HG03354 (cell line): ENCODE data around the gene IMP3.
"Not testable (repeated sequence)": the region's sequence is repeated elsewhere in the genome, so short reads cannot be mapped to it uniquely, and the experiment has no call there.

Experiments used
- ATAC-seq: cut with Tn5 transposase; IDR thresholded peaks from one replicate; pipeline ENCODE4 v1.9.1; 2021; ENCODE audit warnings: mild to moderate bottlenecking; ENCODE audit not compliant: unreplicated experiment, poor library complexity, severe bottlenecking

The IMP3 gene, protein sequence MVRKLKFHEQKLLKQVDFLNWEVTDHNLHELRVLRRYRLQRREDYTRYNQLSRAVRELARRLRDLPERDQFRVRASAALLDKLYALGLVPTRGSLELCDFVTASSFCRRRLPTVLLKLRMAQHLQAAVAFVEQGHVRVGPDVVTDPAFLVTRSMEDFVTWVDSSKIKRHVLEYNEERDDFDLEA

DNA sequence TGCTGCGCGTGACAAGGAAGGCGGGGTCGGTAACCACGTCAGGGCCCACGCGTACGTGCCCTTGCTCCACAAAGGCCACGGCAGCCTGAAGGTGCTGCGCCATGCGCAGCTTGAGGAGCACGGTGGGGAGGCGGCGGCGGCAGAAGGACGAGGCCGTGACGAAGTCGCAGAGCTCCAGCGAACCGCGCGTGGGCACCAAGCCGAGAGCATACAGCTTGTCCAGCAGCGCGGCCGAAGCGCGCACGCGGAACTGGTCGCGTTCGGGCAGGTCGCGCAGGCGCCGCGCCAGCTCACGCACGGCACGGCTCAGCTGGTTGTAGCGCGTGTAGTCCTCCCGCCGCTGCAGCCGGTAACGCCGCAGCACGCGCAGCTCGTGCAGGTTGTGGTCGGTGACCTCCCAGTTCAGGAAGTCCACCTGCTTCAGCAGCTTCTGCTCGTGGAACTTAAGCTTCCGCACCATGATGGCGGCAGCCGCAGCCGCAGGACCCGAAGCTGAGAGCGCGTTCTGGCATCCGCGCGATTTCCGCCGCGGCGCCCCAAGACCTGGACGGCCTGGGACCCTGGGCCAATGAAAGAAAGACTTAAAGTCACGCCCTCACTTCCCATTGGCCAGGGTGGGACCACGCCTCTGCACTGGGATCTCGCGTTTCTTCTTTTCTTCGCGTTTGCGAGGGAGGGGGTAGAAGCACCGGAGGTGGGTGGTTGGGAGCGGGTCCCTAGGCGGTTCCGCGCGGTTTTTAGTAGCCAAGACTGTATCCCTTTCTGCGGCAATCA is at the start of gene IMP3:
TSS of gene IMP3 (minus strand) at position 516 of the 774 bp plus-strand sequence. CDS start at position 460, 56 bp downstream.
- peak; percentile 90 for ATAC-seq

DNA sequence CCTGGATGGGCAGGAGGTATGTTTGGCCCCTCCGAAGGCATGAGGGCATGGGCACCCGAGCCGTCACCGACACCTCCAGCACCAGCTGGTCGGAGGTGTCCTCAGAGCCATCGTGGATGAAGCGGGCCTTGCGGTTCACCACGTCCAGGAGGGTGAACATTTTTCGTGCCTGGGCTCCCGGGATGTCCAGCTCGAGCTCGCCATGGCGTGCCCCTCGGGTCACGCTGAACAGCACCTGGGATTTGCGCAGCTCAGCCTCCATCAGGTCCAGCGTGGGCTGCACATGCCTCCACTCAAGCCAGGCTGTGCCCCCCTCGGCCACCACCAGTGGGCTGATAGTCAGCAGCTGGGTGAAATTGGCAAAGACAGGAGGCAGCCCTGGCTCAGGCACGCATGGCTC is 49.4 kb upstream of the IMP3 start:
- ATAC-seq = not testable (repeated sequence)

DNA sequence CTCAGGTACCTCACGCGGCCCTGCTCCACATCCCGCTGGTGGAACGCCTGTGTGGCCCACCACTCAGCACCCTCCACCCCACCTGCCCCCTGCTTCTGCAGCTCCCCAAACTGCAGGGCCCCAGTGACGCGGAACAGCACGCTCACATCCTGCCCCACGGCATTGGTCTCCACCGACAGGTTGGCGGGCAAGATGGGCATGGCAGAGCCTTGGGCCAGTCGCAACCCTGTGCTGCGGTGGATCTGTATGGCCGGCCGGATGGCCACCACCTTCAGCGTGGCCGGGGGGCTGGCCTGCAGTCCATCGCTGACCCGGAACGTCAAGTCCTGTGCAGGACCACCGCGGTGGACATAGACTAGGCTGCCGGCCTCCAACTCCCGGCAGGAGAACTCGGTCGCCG is 48.8 kb upstream of the IMP3 start:
- ATAC-seq = no peak

DNA sequence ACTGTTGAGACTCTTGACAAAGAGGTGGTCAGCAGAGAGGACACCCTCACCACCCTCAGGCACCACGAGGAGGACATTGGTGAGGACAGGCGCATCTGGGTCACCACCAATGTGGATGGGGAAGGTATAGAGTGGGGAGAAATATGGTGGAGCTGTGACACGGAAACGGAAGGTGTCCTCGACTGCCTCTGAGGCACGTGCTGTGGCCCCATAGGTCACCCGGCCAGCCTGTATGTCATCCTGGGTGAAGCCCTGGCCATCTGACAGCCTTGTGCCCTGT is 48.2 kb upstream of the IMP3 start:
- no peak for ATAC-seq

DNA sequence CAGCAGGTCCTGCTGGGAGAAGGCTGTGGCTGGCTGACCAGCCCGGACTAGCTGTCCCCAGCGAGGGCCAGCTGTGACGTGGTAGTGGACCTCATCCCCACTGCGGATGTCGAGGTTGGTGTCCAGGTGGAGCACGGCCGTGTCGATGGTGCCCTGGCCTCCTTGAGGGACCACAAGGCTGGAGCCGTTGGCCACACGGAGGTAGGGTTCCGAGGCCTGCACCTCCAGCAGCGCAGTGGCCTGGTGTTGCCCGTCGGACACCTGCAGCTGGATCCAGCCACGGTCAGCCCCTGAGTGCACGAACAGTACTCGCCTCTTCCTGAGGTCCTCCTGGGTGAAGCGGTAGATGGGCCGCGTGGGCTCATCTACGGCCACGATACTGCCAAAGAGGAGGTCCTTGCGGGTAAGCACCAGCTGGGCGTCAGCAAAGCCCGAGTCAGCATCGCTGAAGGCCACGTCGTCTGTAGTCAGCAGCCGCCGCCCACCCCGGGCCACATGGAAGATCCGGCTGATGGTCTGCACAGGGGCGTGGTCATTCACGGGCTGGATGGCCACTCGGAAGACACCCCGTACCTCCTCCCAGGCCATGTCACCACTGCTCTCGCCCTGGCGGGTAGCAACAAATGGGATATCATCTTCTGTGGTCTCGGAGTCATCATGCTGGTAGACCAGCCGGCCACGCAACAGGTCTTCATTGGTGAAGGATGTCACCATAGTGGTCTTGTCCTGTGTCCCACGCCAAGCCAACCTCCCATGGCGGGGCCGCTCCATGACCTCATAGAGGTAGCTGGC is 47.7 kb upstream of the IMP3 start:
- no peak for ATAC-seq

DNA sequence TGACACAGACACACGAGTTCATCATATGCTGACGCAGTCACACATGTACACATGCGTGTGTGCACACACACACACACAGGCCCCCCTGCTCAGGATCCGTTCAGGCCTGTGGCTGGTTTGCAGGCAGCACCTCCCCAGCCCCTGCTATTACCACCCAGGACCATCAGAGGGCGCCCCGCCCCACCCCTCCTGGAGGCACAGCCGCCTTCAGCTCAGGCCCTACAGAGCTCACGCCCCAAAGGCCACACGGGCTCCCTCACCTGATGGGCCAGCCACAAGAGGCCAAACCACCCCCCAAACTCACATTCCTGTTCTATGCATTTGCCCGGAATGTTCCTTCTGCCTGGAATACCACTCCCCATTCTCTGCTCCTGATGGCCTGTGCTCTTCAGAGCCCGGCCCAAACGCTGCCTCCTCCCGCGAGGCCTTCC is 46.2 kb upstream of the IMP3 start:
- peak; percentile 77 for ATAC-seq

DNA sequence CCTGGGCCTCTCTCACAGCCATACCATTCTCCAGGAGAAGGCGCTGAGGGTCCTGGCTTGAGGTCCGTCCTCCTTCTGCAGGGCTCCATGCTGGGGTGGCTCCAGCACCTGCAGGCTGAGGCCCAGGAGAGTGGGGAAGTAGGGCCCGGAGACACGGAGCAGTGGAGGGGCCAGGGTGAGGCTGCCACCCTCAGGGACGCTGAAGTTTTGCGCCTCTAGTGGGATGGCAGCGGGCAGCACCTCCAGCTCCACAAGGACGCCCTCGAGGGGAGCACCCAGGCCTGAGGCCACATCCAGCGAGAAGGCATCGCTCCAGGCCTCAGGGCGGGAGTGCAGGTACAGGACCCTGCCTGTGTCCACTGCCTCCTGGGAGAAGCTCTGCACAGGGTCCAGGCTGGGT is 45.2 kb upstream of the IMP3 start:
- no peak for ATAC-seq

DNA sequence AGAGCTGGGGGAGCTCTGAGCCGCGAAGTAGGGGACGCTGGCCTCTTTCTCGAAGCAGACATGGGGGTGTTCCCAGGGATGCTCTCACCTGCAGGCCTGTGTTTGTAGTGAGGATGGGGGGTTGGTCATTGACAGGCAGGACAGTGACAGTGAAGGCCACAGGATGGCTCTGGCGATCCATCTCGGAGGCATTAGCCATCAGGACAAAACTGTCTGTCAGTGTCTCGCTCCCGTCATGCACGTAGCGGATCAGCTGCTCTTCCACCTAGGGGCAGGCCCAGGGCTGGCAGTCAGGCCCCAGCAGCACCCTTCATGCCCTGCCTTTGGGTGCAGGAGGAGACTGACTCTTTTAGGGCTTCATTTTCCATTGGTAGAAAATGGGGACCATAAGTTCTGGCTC is 44.6 kb upstream of the IMP3 start:
- no peak for ATAC-seq

DNA sequence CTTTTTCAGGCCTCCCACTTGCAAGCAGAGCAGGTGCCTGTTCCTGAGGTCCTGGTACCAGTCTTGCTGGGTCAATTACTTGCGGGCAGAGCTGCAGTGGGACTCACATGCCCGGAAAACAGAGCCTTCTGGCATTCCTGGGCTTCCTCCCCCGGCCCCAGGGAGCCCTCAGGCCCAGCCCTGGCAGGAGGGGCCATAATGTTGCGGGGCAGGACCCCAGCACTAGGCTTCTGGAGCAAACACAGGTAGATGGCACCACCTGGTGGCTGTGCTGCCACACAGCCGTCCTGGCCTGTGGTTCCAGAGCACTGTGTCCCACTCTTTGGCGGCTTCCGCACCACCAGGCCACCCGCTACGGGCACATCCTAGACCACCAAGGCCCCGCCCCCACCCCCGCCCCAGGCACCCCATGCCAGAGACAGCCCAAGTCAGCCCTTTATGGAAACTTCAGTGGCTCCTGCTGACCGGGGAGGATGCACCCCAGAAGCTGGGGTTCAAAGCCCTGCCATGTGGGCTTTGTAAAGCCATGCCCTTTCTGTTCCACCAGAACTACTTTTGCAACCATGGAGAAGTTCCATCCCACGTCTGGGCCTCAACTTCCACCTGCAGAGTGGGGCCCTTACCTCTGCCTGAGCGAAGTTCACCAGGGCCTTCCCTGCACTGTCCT is 43.8 kb upstream of the IMP3 start:
- peak; percentile 66 for ATAC-seq

DNA sequence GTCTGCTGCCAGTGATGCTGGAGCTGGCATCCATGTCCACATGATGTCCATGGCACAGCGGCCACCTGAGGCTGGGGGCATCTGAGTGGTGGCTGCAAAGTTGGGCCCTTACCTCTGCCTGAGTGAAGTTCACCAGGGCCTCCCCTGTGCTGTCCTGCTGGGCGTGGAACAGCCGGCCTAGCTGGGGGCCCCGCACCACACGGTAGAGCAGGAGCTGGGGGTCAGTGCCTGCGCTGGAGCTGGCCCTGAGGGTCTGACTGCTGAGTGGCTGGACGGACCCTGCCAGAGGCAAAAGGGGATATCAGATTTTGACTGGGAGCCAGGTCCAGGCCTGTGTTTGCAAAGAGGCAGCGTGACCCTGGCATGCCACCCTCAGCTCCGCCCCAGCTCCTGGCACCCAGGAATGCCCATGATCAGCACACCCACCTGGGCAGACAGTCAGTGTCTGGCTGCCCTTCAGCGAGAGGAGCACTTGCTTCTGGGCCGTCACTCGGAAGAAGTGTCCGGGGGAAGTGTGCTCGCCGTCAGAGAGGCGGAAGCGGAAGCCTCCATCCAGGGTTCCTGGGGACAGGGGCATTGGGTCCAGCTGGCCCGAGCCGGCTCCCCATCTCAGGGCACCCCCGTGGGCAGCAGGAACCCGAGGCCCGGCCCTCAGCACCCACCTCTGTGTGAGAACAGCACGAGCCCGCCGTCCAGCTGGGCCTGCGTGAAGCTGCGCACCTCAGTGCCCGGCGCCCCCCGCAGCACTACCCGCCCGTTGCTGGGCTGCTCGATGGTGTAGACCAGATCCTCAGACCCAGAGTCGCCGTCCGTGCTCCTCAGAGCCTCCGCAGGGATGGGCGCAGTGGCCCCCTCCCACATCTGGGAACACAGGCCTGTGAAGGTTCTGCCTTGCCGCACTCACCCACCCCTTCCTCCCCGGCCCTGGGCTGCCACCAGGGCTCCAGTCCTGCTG is 42.4 kb upstream of the IMP3 start:
- no peak for ATAC-seq

DNA sequence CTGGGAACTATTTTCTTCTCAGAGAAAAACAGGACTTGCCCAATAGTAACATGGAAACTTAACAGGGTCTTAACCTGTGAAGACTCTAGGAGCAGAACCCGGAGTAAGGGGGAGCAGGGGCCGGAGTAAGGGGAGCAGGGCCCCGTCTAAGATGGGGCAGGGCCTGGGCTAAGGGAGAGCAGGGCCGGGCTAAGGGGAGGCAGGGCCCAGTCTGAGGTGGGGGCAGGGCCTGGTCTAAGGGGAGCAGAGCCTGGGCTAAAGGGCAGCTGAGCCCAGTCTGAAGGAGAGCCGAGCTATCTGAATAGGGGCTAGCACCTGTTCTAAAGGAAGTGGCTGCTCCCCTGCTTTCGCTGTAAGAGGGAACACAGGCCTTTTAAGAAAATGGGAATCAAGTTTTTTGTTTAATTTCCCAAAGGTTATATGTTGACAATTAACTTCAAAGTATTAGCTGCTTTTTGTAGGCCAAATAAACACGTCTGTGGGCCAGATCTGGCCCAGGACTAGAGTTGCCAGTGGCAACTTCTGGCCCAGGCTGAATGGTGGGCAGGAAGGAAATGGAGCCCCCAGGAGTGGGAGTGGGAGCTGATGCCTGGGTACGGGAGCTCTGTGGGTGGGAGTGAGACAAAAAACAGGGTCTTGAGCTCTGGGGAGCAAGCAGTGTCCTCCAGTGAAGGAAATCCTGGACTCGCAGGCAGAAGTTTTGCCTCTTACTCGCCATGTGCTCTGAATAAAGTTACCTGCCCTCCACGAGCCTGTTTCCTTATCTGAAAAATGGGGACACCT is 40.2 kb upstream of the IMP3 start:
- ATAC-seq = no peak

DNA sequence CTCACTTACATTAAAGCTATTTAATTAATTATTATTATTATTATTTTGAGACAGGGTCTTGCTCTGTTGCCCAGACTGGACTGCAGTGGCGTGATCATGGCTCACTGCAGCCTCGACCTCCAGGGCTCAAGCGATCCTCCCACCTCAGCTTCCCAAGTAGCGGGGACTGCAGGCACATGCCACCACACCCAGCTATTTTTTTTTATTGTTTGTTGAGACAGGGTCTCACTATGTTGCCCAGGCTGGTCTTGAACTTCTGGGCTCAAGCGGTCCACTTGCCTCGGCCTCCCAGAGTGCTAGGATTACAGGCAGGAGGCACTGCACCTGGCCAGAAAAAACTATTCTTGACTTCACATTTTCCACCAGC is 38.3 kb upstream of the IMP3 start:
- ATAC-seq = not testable (repeated sequence)

DNA sequence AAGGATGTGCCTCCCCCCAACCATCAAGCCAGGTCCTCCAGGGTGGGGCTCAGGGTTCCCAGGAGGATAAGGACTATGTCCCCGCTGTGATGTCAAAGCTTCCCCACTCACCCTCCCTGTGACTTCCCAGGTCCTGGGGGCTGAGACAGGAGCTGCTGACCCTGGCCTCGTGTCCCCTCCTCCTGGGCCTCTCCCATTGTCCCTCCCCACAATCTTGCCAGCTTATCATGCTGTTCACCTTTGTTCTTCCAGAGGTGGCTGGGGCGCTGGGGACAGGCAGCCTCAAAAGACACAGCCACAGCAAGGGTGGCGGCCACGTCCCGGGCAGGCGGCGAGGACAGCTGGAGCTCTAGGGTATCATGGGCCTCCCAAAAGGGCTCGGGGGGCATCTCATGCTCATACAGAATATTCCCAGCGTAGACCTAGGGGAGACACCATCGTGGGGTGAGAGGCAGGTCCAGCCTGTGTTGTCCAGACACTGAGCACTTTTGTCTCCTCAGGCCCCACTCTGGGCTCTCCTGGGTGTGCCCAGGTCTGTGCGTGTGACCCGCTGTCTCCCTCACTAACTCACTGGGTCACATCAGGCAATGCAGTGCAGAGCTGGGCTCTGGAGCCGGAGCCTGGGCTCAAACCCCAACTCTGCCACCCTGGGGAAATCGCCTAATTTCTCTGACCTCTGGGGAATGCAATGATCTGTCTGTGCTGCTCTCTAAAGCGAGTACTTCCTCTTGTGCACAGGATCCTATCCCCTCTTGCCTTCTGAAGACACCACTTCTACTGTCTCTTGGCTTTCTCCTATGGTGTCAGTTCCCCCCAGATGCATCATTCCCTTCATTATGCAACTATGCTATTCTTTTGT is 37.7 kb upstream of the IMP3 start:
- no peak for ATAC-seq

DNA sequence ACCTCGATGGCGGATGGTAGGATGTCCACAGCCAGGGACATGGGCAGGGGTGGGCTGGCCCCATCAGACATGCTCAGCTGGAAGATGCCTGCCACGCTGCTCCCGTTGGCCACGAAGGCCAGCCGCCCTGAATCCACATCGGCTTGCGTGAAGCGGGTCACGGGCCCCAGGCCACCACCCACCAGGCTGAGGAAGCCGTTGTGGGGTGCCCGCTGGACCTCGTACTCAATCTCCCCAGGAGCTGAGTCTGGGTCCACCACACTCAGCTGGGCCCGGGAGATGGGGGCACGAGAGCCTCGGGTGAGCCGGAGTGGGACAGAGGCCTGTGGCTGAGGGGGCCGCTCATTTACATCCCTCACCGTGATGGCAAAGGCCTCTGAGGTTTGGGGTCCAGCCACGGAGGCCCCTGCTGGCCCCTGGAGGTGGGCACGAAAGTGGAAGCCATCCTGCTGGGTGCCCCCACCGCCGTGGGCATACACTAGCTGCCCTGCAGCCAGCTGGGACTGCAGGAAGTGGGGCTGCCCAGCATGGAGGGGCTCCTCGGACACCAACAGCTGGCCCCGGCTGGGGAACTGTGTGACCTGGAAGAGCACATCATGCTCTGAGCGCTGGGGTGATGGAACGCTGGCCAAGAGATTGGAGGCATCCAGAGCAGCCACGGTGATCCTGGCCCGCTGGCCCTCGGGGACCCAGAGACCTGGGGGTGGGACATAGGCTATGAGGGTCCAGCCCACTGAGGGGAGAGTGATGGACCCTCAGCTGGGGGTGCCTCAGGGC is 36.9 kb upstream of the IMP3 start:
- ATAC-seq = no peak

DNA sequence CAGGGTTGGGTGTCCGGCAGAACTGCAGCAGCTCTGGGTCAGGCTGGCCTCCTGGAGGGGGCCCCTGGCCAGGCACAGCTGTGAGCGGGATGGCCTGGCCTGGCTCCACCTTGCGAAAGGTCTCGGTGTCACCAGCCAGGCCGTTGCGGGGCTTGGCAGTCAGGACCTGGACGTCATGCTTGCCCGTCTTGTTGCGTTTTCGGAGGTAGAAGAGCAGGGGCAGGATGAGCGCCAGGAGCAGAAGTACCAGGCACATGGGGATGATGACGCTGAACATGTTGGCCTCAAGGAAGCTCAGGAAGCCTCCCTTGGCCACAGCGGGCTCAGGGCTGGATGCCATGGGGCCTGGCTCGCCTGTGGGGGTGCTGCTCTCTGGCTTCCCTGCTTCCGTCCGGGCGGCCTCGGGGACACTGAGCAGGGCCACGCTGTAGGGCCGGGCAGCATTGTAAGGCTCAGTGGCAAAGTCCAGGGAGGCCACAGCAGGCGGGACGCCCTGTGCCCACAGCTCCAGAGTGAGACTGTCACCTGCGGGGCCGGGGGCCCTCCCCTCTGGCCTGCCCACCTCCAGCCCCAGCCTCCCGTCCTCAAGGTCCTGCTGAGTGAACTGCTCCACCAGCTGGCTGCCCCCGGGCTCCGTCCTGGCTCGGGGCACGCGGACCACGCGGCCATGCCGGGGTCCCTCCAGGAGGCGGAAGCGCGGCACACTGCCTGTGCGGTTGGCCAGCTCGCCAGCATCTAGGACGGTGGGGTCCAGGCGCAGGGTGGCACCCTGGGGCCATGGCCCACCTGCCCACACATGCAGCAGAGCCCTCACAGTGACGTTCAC is 35.8 kb upstream of the IMP3 start:
- ATAC-seq = no peak

DNA sequence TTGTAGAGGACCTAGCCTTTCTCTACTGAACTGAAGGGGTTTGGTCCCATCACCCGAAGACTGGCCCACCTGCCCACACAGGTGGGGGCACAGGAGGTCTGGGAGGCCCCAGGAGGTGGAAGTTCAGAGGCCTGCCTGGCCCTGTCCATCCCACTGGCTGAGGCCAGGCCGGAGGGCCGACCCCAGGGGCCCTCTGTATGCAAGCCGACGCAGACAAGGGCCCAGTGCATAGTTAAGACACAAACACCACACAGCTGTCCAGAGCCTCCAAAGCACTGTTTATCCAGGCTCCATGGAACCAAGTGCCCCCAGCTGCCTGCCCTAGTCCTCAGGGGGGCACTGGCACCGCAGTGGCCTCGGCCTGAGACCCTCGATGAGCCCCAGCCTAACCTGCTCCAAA is 34.3 kb upstream of the IMP3 start:
- ATAC-seq = no peak
